Natural killer cell (primary cell): ENCODE data around the gene PKMYT1. TPM values are rescaled to one million over a fixed set of nuclear protein-coding genes. Genes with fewer than 3 reads are reported as not detected.

ENCODE experiments used
- ATAC-seq, 3 donors: fragments of 150-1000 bp in 2 of 3; fragments of 200-7000 bp in 1 of 3; cut with Tn5 transposase; 1 replicate in 1 of 3; 2 replicates in 2 of 3; pipeline ENCODE4 v1.10.0; 2021; ENCODE audit warnings: mild to moderate bottlenecking in 2 of 3, moderate library complexity in 2 of 3
- DNase-seq, 2 donors: peaks; one replicate each; pipeline versions ENCODE4 v3.0.0 to v3.0.0-alpha.2; 2013 to 2021; ENCODE audit warnings: mixed read lengths in 1 of 2
- H3K27ac ChIP-seq: one replicate; pipeline ENCODE4 v1.5.1; 2013; ENCODE audit warnings: mild to moderate bottlenecking, low read length
- H3K27me3 ChIP-seq: one replicate; pipeline ENCODE4 v1.6.1; 2013; ENCODE audit warnings: low read length; ENCODE audit not compliant: control insufficient read depth, insufficient read depth
- H3K36me3 ChIP-seq: one replicate; pipeline ENCODE4 v1.6.1; 2013; ENCODE audit warnings: low read length; ENCODE audit not compliant: control insufficient read depth, insufficient read depth
- H3K4me1 ChIP-seq: one replicate; pipeline ENCODE4 v1.6.1; 2013; ENCODE audit warnings: low read length; ENCODE audit not compliant: control insufficient read depth, insufficient read depth
- H3K4me3 ChIP-seq: one replicate; pipeline ENCODE4 v1.5.1; 2013; ENCODE audit warnings: low read length
- H3K9me3 ChIP-seq: one replicate; pipeline ENCODE4 v1.6.1; 2013; ENCODE audit warnings: low read length; ENCODE audit not compliant: control insufficient read depth, insufficient read depth
- H3K27ac Mint-ChIP-seq, 2 donors: one replicate each; pipeline ENCODE4 v1.8.0; 2022; ENCODE audit warnings: mild to moderate bottlenecking in 2 of 2, mixed read lengths in 2 of 2, moderate library complexity in 1 of 2
- H3K27me3 Mint-ChIP-seq, 2 donors: one replicate each; pipeline ENCODE4 v1.8.0; 2022; ENCODE audit warnings: low read depth in 2 of 2, mixed read lengths in 2 of 2
- H3K36me3 Mint-ChIP-seq: one replicate; pipeline ENCODE4 v1.8.0; 2022; ENCODE audit warnings: mixed read lengths
- H3K4me1 Mint-ChIP-seq, 2 donors: one replicate each; pipeline ENCODE4 v1.8.0; 2022; ENCODE audit warnings: mixed read lengths in 2 of 2
- H3K4me3 Mint-ChIP-seq: one replicate; pipeline ENCODE4 v1.8.0; 2022; ENCODE audit warnings: mild to moderate bottlenecking, moderate library complexity, mixed read lengths
- H3K9me3 Mint-ChIP-seq, 2 donors: one replicate each; pipeline ENCODE4 v1.8.0; 2022; ENCODE audit warnings: mixed read lengths in 2 of 2
- WGBS: methylation state at CpG from one replicate; pipeline ENCODE4 v1.1.7; 2013; ENCODE audit warnings: missing lambda C conversion rate; ENCODE audit not compliant: insufficient coverage; 5-methylcytosine and 5-hydroxymethylcytosine counted together
- intact Hi-C: fragments of 100-400 bp; cut with micrococcal nuclease; formaldehyde crosslinking; loops from one replicate; pipeline ENCODE4 v1.14.2; 2022
- total RNA-seq, 4 donors: library from RNA; stranded (reverse); fragments of 120-200 nt in 1 of 4; gene quantifications; one replicate each; pipeline versions ENCODE4 v1.2.3 to v1.2.4, GENCODE V29; 2013 to 2022
- TF ChIP-seq, protein P1 (sequence below): fragments of 200-600 bp; IDR thresholded peaks from one replicate; pipeline ENCODE4 v1.8.0; 2022; ENCODE audit warnings: antibody characterized with exemption

The PKMYT1 gene
- total RNA-seq, 3 donors from 2014 or later (not counting 1 experiment from before 2014, with no cell fraction given), result 2.6 to 5.9 (median 3.5) TPM

DNA sequence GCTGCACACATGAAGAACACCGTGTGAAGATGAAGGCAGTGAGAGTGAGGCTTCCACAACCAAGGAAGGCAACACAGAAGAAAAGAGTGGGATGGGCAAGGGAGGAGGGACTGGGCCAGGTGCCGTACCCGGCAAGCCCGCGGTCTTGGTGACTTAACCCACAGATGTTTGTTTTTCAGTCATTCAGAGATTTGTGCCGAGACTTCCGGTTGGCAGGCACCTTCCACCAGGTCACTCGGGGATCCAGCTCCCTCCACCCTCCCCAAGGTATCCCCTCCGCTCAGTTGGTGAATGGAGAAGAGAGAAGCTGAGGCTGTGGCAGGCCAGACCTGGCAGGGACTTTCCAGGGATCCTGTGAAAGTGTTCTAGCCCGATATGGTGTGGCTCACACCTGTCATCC, 21.0 kb downstream of the PKMYT1 start:
- intact Hi-C loops, result no loop called here
- Mint-ChIP-seq H3K36me3 (no peaks in the 10 kb centered on the region), H3K27ac (no peak overlapping the region), H3K4me3 (no peak overlapping the region), H3K4me1 (peaks cover 0 to 14% of the 10 kb centered on the region in 2 donors), H3K9me3 (no peaks in the 10 kb centered on the region), H3K27me3 (peaks cover 0 to 13% of the 10 kb centered on the region in 2 donors)
- H3K27ac ChIP-seq, result no peak overlapping the region
- H3K9me3 ChIP-seq, result no peaks in the 10 kb centered on the region
- TF ChIP-seq, protein P1, sequence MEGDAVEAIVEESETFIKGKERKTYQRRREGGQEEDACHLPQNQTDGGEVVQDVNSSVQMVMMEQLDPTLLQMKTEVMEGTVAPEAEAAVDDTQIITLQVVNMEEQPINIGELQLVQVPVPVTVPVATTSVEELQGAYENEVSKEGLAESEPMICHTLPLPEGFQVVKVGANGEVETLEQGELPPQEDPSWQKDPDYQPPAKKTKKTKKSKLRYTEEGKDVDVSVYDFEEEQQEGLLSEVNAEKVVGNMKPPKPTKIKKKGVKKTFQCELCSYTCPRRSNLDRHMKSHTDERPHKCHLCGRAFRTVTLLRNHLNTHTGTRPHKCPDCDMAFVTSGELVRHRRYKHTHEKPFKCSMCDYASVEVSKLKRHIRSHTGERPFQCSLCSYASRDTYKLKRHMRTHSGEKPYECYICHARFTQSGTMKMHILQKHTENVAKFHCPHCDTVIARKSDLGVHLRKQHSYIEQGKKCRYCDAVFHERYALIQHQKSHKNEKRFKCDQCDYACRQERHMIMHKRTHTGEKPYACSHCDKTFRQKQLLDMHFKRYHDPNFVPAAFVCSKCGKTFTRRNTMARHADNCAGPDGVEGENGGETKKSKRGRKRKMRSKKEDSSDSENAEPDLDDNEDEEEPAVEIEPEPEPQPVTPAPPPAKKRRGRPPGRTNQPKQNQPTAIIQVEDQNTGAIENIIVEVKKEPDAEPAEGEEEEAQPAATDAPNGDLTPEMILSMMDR, result no peak
- H3K27me3 ChIP-seq, result peaks cover 29% of the 10 kb centered on the region
- H3K4me3 ChIP-seq, result no peak overlapping the region
- 84% methylated on average over 7 of the region's 10 CpGs for WGBS
- H3K36me3 ChIP-seq, result no peaks in the 10 kb centered on the region
- DNase-seq (no peak), ATAC-seq (no peak)
- peaks cover 20% of the 10 kb centered on the region for H3K4me1 ChIP-seq

DNA sequence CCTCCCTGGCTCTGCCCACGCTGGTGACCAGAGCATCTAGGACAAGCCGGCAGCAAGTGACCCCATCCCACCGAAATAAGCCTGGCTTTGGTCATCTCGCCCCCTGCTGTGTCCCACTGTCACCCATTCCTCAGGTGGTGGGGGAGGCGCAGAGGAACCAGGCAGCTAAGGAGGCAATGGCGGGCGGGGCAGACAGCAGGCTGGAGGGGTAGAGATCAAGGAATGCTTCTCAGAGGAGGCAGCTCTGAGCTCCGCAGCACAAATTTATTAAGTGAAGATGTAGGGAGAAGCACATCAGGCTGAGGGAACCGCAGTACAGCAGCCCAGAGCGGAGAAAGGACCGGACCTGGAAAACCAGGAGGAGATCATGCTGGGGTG, 23.7 kb downstream of the PKMYT1 start:
- TF ChIP-seq, protein P1, result no peak
- Histone ChIP-seq H3K27ac (no peak overlapping the region), H3K4me1 (peaks cover 7% of the 10 kb centered on the region), H3K4me3 (no peak overlapping the region), H3K36me3 (no peaks in the 10 kb centered on the region), H3K9me3 (no peaks in the 10 kb centered on the region), H3K27me3 (peaks cover 6% of the 10 kb centered on the region)
- Mint-ChIP-seq H3K9me3 (no peaks in the 10 kb centered on the region), H3K27ac (no peak overlapping the region), H3K4me3 (no peak overlapping the region), H3K4me1 (peaks cover 0 to 2% of the 10 kb centered on the region in 2 donors), H3K27me3 (peaks cover 0 to 6% of the 10 kb centered on the region in 2 donors), H3K36me3 (no peaks in the 10 kb centered on the region)
- WGBS, result 95% methylated on average over 11 of the region's 11 CpGs
- DNase-seq, result no peak
- intact Hi-C loops, result no loop called here
- ATAC-seq, result no peak

DNA sequence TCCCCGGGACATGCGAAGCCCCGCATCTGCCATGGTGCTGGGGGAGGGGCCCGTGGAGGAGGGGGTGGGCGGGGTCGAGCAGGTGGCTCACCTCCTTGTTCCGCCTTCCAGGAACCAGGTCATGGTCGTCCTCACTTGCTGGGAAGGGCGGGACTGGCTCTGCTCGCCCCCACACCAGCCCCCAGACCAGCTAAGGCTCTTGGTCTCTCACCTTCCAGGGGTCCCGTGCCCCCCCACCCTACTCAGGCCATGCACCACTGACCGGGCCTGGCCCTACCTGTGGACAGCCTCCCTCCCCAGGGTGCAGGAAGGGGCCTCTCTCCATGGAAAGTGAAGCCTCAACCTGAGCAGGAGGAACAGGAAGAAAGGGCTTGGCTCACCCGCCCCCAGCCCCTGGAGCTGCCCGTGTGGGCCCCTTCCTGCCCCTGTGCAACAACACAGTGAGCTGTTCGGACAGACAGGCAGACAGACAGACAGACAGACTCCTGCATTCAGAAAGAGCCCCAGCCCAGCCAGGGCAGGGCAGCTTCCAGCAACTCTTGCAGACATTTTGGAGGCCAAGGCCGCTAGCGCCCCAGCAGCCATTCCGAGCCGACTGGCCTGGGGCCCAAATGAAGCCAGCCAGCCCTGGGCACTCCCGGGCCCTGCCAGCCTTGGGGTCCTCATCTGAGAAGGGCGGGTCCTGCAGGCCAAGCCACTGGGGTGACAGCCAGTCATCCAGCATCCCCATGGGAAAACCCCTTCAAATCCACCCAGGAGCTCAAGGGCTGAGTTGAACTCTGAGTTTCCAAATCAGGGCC, 24.3 kb downstream of the PKMYT1 start:
- Histone ChIP-seq H3K27me3 (peaks cover 6% of the 10 kb centered on the region), H3K4me1 (peaks cover 7% of the 10 kb centered on the region), H3K4me3 (no peak overlapping the region), H3K27ac (no peak overlapping the region), H3K36me3 (no peaks in the 10 kb centered on the region), H3K9me3 (no peaks in the 10 kb centered on the region)
- intact Hi-C loops, result no loop called here
- H3K9me3 Mint-ChIP-seq, result no peaks in the 10 kb centered on the region
- peaks cover 0 to 6% of the 10 kb centered on the region in 2 donors for H3K27me3 Mint-ChIP-seq
- no peaks in the 10 kb centered on the region for H3K4me1 Mint-ChIP-seq
- no peak overlapping the region for H3K4me3 Mint-ChIP-seq
- no peaks in the 10 kb centered on the region for H3K36me3 Mint-ChIP-seq
- no peak for DNase-seq
- WGBS, result 22% methylated on average over 21 of the region's 21 CpGs
- H3K27ac Mint-ChIP-seq, result no peak overlapping the region
- TF ChIP-seq, protein P1, result no peak
- ATAC-seq, result no peak

DNA sequence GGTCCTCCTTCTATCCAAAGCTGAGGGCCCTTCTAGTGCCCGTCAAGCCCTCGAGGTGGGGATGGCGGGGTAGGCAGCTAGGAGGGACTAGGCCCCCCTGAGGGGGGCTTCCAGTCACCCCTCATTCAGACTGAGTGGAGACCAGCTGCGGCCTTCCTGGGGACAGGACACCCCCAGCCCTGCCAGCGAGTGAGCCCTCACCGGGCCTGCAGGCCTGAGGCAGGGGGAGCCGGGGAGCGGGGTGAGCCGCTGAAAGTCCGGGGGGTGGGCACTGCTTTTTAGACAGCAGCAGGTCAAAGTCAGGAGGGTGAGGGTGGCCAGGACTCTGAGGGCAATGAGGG, 24.8 kb downstream of the PKMYT1 start:
- Mint-ChIP-seq H3K4me3 (no peak overlapping the region), H3K9me3 (no peaks in the 10 kb centered on the region), H3K27ac (no peak overlapping the region), H3K4me1 (no peaks in the 10 kb centered on the region), H3K36me3 (no peaks in the 10 kb centered on the region), H3K27me3 (peaks cover 0 to 6% of the 10 kb centered on the region in 2 donors)
- WGBS, result 43% methylated on average over 10 of the region's 10 CpGs
- TF ChIP-seq, protein P1, result no peak
- ATAC-seq (no peak), DNase-seq (no peak)
- Histone ChIP-seq H3K4me3 (no peak overlapping the region), H3K27me3 (peaks cover 6% of the 10 kb centered on the region), H3K4me1 (peaks cover 7% of the 10 kb centered on the region), H3K9me3 (no peaks in the 10 kb centered on the region), H3K27ac (no peak overlapping the region), H3K36me3 (no peaks in the 10 kb centered on the region)
- intact Hi-C loops, result no loop called here
